GM12878 (cell line): ENCODE data around the gene STK39. TPM values are rescaled to one million over a fixed set of nuclear protein-coding genes. Genes with fewer than 3 reads are reported as not detected.

Experiments
- ATAC-seq: fragments of 200-7000 bp; cut with Tn5 transposase; 3 replicates; pipeline ENCODE4 v1.9.1; 2020; ENCODE audit warnings: mild to moderate bottlenecking, moderate library complexity
- BruUV-seq: library from RNA; stranded (reverse); fragments of 400-500 nt; replicated peaks from 2 replicates; lab custom pipeline; 2021; lab: Mats Ljungman, UMichigan
- CTCF ChIA-PET: fragments of 300-600 bp; sonication (Branson Sonifier 250); formaldehyde crosslinking; extraction: SDS; loops from one replicate; lab custom pipeline; 2021; ENCODE audit warnings: inconsistent platforms; lab: Yijun Ruan, JAX
- POLR2A ChIA-PET: fragments of 350-600 bp; formaldehyde crosslinking; extraction: SDS; loops from one replicate; lab custom pipeline; 2021; ENCODE audit warnings: inconsistent platforms; lab: Charles Lee
- RAD21 ChIA-PET: fragments of 300-600 bp; sonication (Branson Sonifier 250); formaldehyde crosslinking; loops from one replicate; lab custom pipeline; 2023; ENCODE audit warnings: antibody characterized with exemption; ENCODE audit not compliant: unreplicated experiment; lab: Charles Lee
- SMC1A ChIA-PET: fragments of 300-600 bp; sonication (Branson Sonifier 250); formaldehyde crosslinking; loops from one replicate; lab custom pipeline; 2023; ENCODE audit not compliant: unreplicated experiment, uncharacterized antibody; lab: Charles Lee
- DNase-seq: peaks from one replicate; pipeline ENCODE4 v3.0.0-alpha.2; 2011; ENCODE audit warnings: low read depth, low spot score
- FAIRE-seq: peaks from 3 replicates; lab custom pipeline; 2011; peaks lifted over from hg19 to GRCh38; lab: Jason Lieb, UNC
- H2AFZ ChIP-seq: 2 replicates; pipeline ENCODE4 v1.6.0; 2011; ENCODE audit warnings: low read depth, low read length, control low read depth; ENCODE audit not compliant: control insufficient read depth
- H3K27ac ChIP-seq: 2 replicates; pipeline ENCODE4 v1.5.1; 2011; ENCODE audit warnings: control low read depth; ENCODE audit not compliant: control insufficient read depth, insufficient read depth
- H3K27me3 ChIP-seq, 2 experiments: replicated peaks in 1 of 2; 2 replicates each; pipeline versions ENCODE4 v1.6.0 to v1.6.1; 2011; ENCODE audit warnings: low read length in 1 of 2; ENCODE audit not compliant: control insufficient read depth in 2 of 2, insufficient read depth in 2 of 2
- H3K36me3 ChIP-seq, 2 experiments: 2 replicates each; pipeline ENCODE4 v1.5.1; 2011; ENCODE audit warnings: low read length in 1 of 2; ENCODE audit not compliant: control insufficient read depth in 2 of 2, insufficient read depth in 2 of 2
- H3K4me1 ChIP-seq: 2 replicates; pipeline ENCODE4 v1.6.1; 2011; ENCODE audit warnings: mild to moderate bottlenecking, low read length, moderate library complexity, mixed read lengths; ENCODE audit not compliant: control insufficient read depth, insufficient read depth
- H3K4me2 ChIP-seq: 2 replicates; pipeline ENCODE4 v1.6.0; 2011; ENCODE audit warnings: control low read depth; ENCODE audit not compliant: control insufficient read depth, insufficient read depth
- H3K4me3 ChIP-seq: fragments of 200-600 bp; sonication (generic); 2 replicates; pipeline ENCODE4 v1.5.1; 2016
- H3K79me2 ChIP-seq: 2 replicates; pipeline ENCODE4 v1.6.0; 2011; ENCODE audit warnings: low read length; ENCODE audit not compliant: control insufficient read depth, insufficient read depth
- H3K9ac ChIP-seq: 2 replicates; pipeline ENCODE4 v1.8.0; 2011; ENCODE audit warnings: low read length, control low read depth, mixed read lengths; ENCODE audit not compliant: control insufficient read depth, insufficient read depth
- H3K9me3 ChIP-seq: replicated peaks from 3 replicates; pipeline ENCODE4 v1.5.1; 2011; ENCODE audit warnings: mild to moderate bottlenecking, low read length; ENCODE audit not compliant: control insufficient read depth, insufficient read depth
- H4K20me1 ChIP-seq: 2 replicates; pipeline ENCODE4 v1.6.0; 2011; ENCODE audit not compliant: control insufficient read depth, insufficient read depth
- BHLHE40 ChIP-seq, 2 experiments: fragments of 450-650 bp in 1 of 2; IDR thresholded peaks; 2 replicates each; pipeline ENCODE4 v1.6.1; 2011 to 2017; ENCODE audit warnings: low read depth in 2 of 2, borderline replicate concordance in 1 of 2, improper control_type of control experiment in 1 of 2, low read length in 1 of 2, mild to moderate bottlenecking in 1 of 2
- ESRRA ChIP-seq: IDR thresholded peaks from 2 replicates; pipeline ENCODE4 v1.6.1; 2012; ENCODE audit warnings: mild to moderate bottlenecking, low read length, improper control_type of control experiment
- HSF1 ChIP-seq: fragments of 150-350 bp; IDR thresholded peaks from 2 replicates; pipeline ENCODE4 v1.6.1; 2014; ENCODE audit warnings: mild to moderate bottlenecking, low read depth, low read length
- MTA2 ChIP-seq: fragments of 450-650 bp; IDR thresholded peaks from 2 replicates; pipeline ENCODE4 v1.6.1; 2016; ENCODE audit warnings: low read depth, mild to moderate bottlenecking, moderate library complexity
- MYB ChIP-seq: fragments of 150-350 bp; IDR thresholded peaks from 2 replicates; pipeline ENCODE4 v1.6.1; 2014; ENCODE audit warnings: mild to moderate bottlenecking, low read depth, low read length, borderline replicate concordance
- NFXL1 ChIP-seq: fragments of 450-650 bp; IDR thresholded peaks from 2 replicates; pipeline ENCODE4 v1.6.1; 2017; ENCODE audit warnings: antibody characterized with exemption, mild to moderate bottlenecking, borderline replicate concordance
- NKRF ChIP-seq: fragments of 450-650 bp; conservative IDR thresholded peaks from 2 replicates; pipeline ENCODE4 v1.6.1; 2017; ENCODE audit warnings: mild to moderate bottlenecking, moderate library complexity
- SMAD5 ChIP-seq: IDR thresholded peaks from 2 replicates; pipeline ENCODE4 v1.6.1; 2016; ENCODE audit warnings: antibody characterized with exemption, low read depth
- STAT3 ChIP-seq: IDR thresholded peaks from 2 replicates; pipeline ENCODE4 v1.6.1; 2011; ENCODE audit warnings: low read depth, low read length, improper control_type of control experiment
- YY1 ChIP-seq: IDR thresholded peaks from 2 replicates; pipeline ENCODE4 v1.6.1; 2011; ENCODE audit warnings: low read depth, mild to moderate bottlenecking, low read length
- ZBED1 ChIP-seq: IDR thresholded peaks from 2 replicates; pipeline ENCODE4 v1.6.1; 2016; ENCODE audit warnings: borderline replicate concordance
- ZBTB33 ChIP-seq: fragments of 450-650 bp; IDR thresholded peaks from 2 replicates; pipeline ENCODE4 v1.6.1; 2017; ENCODE audit warnings: mild to moderate bottlenecking
- ZNF207 ChIP-seq: fragments of 450-650 bp; IDR thresholded peaks from 2 replicates; pipeline ENCODE4 v1.6.1; 2014; ENCODE audit warnings: antibody characterized with exemption, mild to moderate bottlenecking, borderline replicate concordance
- ZNF622 ChIP-seq: fragments of 450-650 bp; IDR thresholded peaks from 2 replicates; pipeline ENCODE4 v1.6.1; 2017; ENCODE audit warnings: mild to moderate bottlenecking, inconsistent platforms
- ZNF687 ChIP-seq: fragments of 450-650 bp; IDR thresholded peaks from 2 replicates; pipeline ENCODE4 v1.6.1; 2017; ENCODE audit warnings: mild to moderate bottlenecking, moderate library complexity
- ZSCAN29 ChIP-seq: fragments of 450-650 bp; IDR thresholded peaks from 2 replicates; pipeline ENCODE4 v1.6.1; 2017; ENCODE audit warnings: mild to moderate bottlenecking, moderate library complexity
- WGBS: methylation state at CpG from one replicate; pipeline ENCODE4 v1.1.6; 2016; ENCODE audit warnings: low lambda C conversion rate; ENCODE audit not compliant: insufficient replicate concordance, insufficient coverage; ENCODE audit errors: missing lambda C conversion rate; 5-methylcytosine and 5-hydroxymethylcytosine counted together
- in situ Hi-C: fragments of 300-500 bp; cut with MboI; formaldehyde crosslinking; loops from 9 replicates; pipeline ENCODE4 v1.14.3; 2018; ENCODE audit warnings: mixed read lengths
- intact Hi-C: fragments of 100-400 bp; cut with micrococcal nuclease; formaldehyde crosslinking; loops from one replicate; pipeline ENCODE4 v1.14.2; 2022; ENCODE audit not compliant: unreplicated experiment
- polyA plus RNA-seq, 11 experiments: library from polyadenylated mRNA; depleted of rRNA in 4 of 11; unstranded in 6 of 11; stranded (reverse) in 5 of 11; fragments of >200 nt; fragmentation: Nextera tagmentation in 4 of 11; fragmentation: Illumina TruSeq in 1 of 11; extraction: Ambion mirVana in 4 of 11; extraction: Trizol in 1 of 11; gene quantifications; 1 replicate in 1 of 11; 2 replicates in 10 of 11; pipeline versions ENCODE4 v1.2.1 to v1.2.3, GENCODE V29; 2011 to 2016; ENCODE audit warnings: inconsistent platforms in 2 of 11, missing spikeins in 2 of 11, low read depth in 1 of 11
- total RNA-seq, 4 experiments: library from RNA; depleted of rRNA in 3 of 4; stranded (reverse); fragments of >200 nt in 3 of 4; fragmentation: Illumina TruSeq in 1 of 4; extraction: Trizol in 1 of 4; gene quantifications; 2 replicates each; pipeline versions ENCODE4 v1.2.1 to v1.2.3, GENCODE V29; 2013 to 2021

Gene STK39
- total and polyA plus RNA-seq, 10 of the 15 experiments (the other 5 are each of a cell fraction or from before 2014, with no cell fraction given), result 0.03 to 0.21 (median 0.07) TPM; not detected in 5

- Histone ChIP-seq H3K4me1 (no peaks in the 10 kb centered on the region), H3K27me3 (no peaks in the 10 kb centered on the region), H4K20me1 (no peaks in the 10 kb centered on the region), H3K79me2 (no peaks in the 10 kb centered on the region), H3K4me3 (no peak overlapping the region), H3K27ac (no peak overlapping the region), H3K9ac (no peak overlapping the region), H3K36me3 (no peaks in the 10 kb centered on the region), H3K4me2 (no peak overlapping the region), H3K9me3 (no peaks in the 10 kb centered on the region), H2AFZ (no peak overlapping the region)
- 74% methylated on average over 1 of the region's 1 CpG for WGBS
- intact Hi-C loops (no loop called here), in situ Hi-C loops (no loop called here)
- no TSS peak for BruUV-seq
- SMC1A ChIA-PET, result no interaction called here
- CTCF ChIA-PET, result interaction anchor here (1.3 kb wide), 1 partner anchor 90 kb away, joined by 3 read pairs; no protein-coding TSS in a partner anchor
- RAD21 ChIA-PET, result no interaction called here
- POLR2A ChIA-PET, result no interaction called here
- no peak for FAIRE-seq
- ATAC-seq, result no peak
- TF ChIP-seq NKRF, result no peak
- no peak for TF ChIP-seq ZBTB33
- TF ChIP-seq ZBED1, result no peak
- TF ChIP-seq HSF1, result no peak
- no peak for TF ChIP-seq MYB
- TF ChIP-seq NFXL1, result no peak
- TF ChIP-seq ZNF207, result no peak
- TF ChIP-seq ZNF687, result no peak
- TF ChIP-seq MTA2, result no peak
- TF ChIP-seq STAT3, result no peak
- no peak for TF ChIP-seq ZNF622
- TF ChIP-seq BHLHE40 (IDR thresholded peaks at IDR 0.05; ENCODE audit: borderline replicate concordance in 1 of 2, low read depth in 2 of 2, low read length in 1 of 2), result no peak
- no peak for TF ChIP-seq ZSCAN29
- no peak for TF ChIP-seq YY1
- TF ChIP-seq ESRRA, result no peak
- TF ChIP-seq SMAD5, result no peak
- DNase-seq, result no peak
These were observed 218.3 kb downstream of the STK39 start for GRCh38 chr2:168029071-168029470.
